K562 (cell line): ENCODE results near the gene MCEE. TPM values are rescaled to one million over a fixed set of nuclear protein-coding genes. Genes with fewer than 3 reads are reported as not detected.
"Not testable (repeated sequence)": the region's sequence is repeated elsewhere in the genome, so short reads cannot be mapped to it uniquely, and the experiment has no call there.

ENCODE experiments used
- ATAC-seq: fragments of 200-7000 bp; cut with Tn5 transposase; 3 replicates; pipeline ENCODE4 v1.9.1; 2020; ENCODE audit warnings: moderate library complexity
- BruUV-seq: library from RNA; stranded (reverse); fragments of 400-500 nt; replicated peaks from 2 replicates; lab custom pipeline; 2021; lab: Mats Ljungman, UMichigan
- CTCF ChIA-PET: fragments of 300-600 bp; formaldehyde crosslinking; extraction: SDS; loops from one replicate; lab custom pipeline; 2021; ENCODE audit warnings: low intra/inter-chr PET ratio; lab: Yijun Ruan, JAX
- POLR2A ChIA-PET: fragments of 300-600, 350-650 bp; sonication (Branson Sonifier 250); formaldehyde crosslinking; extraction: SDS; loops from one replicate; lab custom pipeline; 2021; ENCODE audit warnings: antibody characterized with exemption, inconsistent platforms; lab: Yijun Ruan, JAX
- DNase-seq, 4 experiments: peaks; one replicate each; pipeline versions ENCODE4 v3.0.0 to v3.0.0-alpha.2; 2011 to 2018; ENCODE audit warnings: low spot score in 3 of 4, mixed read lengths in 3 of 4; ENCODE audit errors: extremely low read depth in 1 of 4
- FAIRE-seq: peaks from 2 replicates; lab custom pipeline; 2011; peaks lifted over from hg19 to GRCh38; lab: Jason Lieb, UNC
- H2AFZ ChIP-seq: 2 replicates; pipeline ENCODE4 v1.6.0; 2011; ENCODE audit warnings: low read depth, low read length, control low read depth, inconsistent platforms
- H3K27ac ChIP-seq: fragments of 200-600 bp; 3 replicates; pipeline ENCODE4 v1.8.0; 2011; ENCODE audit warnings: low read depth, mild to moderate bottlenecking, control low read depth, inconsistent platforms, low read length, moderate library complexity, mixed read lengths; ENCODE audit errors: extremely low read depth
- H3K27me3 ChIP-seq, 2 experiments: fragments of 300-600 bp in 1 of 2; 2 replicates in 1 of 2; 3 replicates in 1 of 2; pipeline versions ENCODE4 v1.6.0 to v1.8.0; 2011; ENCODE audit warnings: inconsistent platforms in 2 of 2, low read length in 2 of 2, mild to moderate bottlenecking in 1 of 2, mixed read lengths in 1 of 2, moderate library complexity in 1 of 2; ENCODE audit not compliant: control insufficient read depth in 2 of 2, insufficient read depth in 2 of 2
- H3K36me3 ChIP-seq: fragments of 300-600 bp; 3 replicates; pipeline ENCODE4 v1.8.0; 2011; ENCODE audit warnings: mild to moderate bottlenecking, low read length, inconsistent platforms; ENCODE audit not compliant: control insufficient read depth, insufficient read depth
- H3K4me1 ChIP-seq, 2 experiments: fragments of 200-600 bp in 1 of 2; replicated peaks in 1 of 2; 2 replicates in 1 of 2; 3 replicates in 1 of 2; pipeline versions ENCODE4 v1.5.1 to v1.8.0; 2011; ENCODE audit warnings: inconsistent platforms in 2 of 2, low read length in 2 of 2, mild to moderate bottlenecking in 1 of 2, mixed read lengths in 1 of 2, moderate library complexity in 1 of 2; ENCODE audit not compliant: control insufficient read depth in 2 of 2, insufficient read depth in 2 of 2
- H3K4me2 ChIP-seq: 2 replicates; pipeline ENCODE4 v1.6.1; 2011; ENCODE audit warnings: low read length, control low read depth, inconsistent platforms, mixed read lengths; ENCODE audit not compliant: insufficient read depth
- H3K4me3 ChIP-seq: fragments of 200-600 bp; sonication (generic), shearing (Covaris generic); 2 replicates; pipeline ENCODE4 v1.5.1; 2016; ENCODE audit warnings: control low read depth, inconsistent platforms
- H3K79me2 ChIP-seq: fragments of 200-600 bp; 3 replicates; pipeline ENCODE4 v1.8.0; 2011; ENCODE audit warnings: low read length, inconsistent platforms; ENCODE audit not compliant: control insufficient read depth, insufficient read depth
- H3K9ac ChIP-seq, 2 experiments: 2 replicates each; pipeline versions ENCODE4 v1.6.0 to v1.6.1; 2011; ENCODE audit warnings: low read depth in 2 of 2, low read length in 2 of 2, control low read depth in 1 of 2, inconsistent platforms in 1 of 2, mild to moderate bottlenecking in 1 of 2, mixed read lengths in 1 of 2; ENCODE audit not compliant: insufficient read depth in 1 of 2
- H3K9me1 ChIP-seq: one replicate; pipeline ENCODE4 v1.6.0; 2011; ENCODE audit warnings: inconsistent platforms, mild to moderate bottlenecking, low read length, moderate library complexity; ENCODE audit not compliant: control insufficient read depth, insufficient read depth
- H3K9me3 ChIP-seq: replicated peaks from 2 replicates; pipeline ENCODE4 v1.5.1; 2011; ENCODE audit warnings: low read depth, low read length, inconsistent platforms; ENCODE audit not compliant: control insufficient read depth, insufficient read depth
- H4K20me1 ChIP-seq: replicated peaks from 2 replicates; pipeline ENCODE4 v1.6.1; 2011; ENCODE audit warnings: low read length, inconsistent platforms, mixed read lengths; ENCODE audit not compliant: control insufficient read depth, insufficient read depth
- ARID1B ChIP-seq: fragments of 450-650 bp; IDR thresholded peaks from 2 replicates; pipeline ENCODE4 v1.6.1; 2016; ENCODE audit warnings: antibody characterized with exemption, mild to moderate bottlenecking, inconsistent platforms
- CBFA2T2 ChIP-seq: fragments of 450-650 bp; conservative IDR thresholded peaks from 2 replicates; pipeline ENCODE4 v1.6.1; 2017; ENCODE audit warnings: mild to moderate bottlenecking
- CBFA2T3 ChIP-seq: fragments of 450-650 bp; IDR thresholded peaks from 2 replicates; pipeline ENCODE4 v1.6.1; 2017
- NCOR1 ChIP-seq: fragments of 450-650 bp; IDR thresholded peaks from 2 replicates; pipeline ENCODE4 v1.6.1; 2016; ENCODE audit warnings: mild to moderate bottlenecking, moderate library complexity
- TAL1 ChIP-seq: fragments of 450-650 bp; IDR thresholded peaks from 2 replicates; pipeline ENCODE4 v1.6.1; 2016; ENCODE audit warnings: mild to moderate bottlenecking
- TCF3 ChIP-seq: sonication (generic); formaldehyde crosslinking; IDR thresholded peaks from 2 replicates; pipeline ENCODE4 v1.4.0; 2020; ENCODE audit warnings: mild to moderate bottlenecking, missing genetic modification reagents
- whole genome bisulfite sequencing: fragments of 100-300 bp; shearing (Covaris generic); methylation state at CpG from one replicate; pipeline ENCODE4 v1.1.6; 2016; ENCODE audit warnings: low coverage, mixed read lengths; ENCODE audit not compliant: insufficient coverage; ENCODE audit errors: missing lambda C conversion rate; 5-methylcytosine and 5-hydroxymethylcytosine counted together
- in situ Hi-C: fragments of 300-500 bp; cut with MboI; formaldehyde crosslinking; loops from 4 replicates; pipeline ENCODE4 v1.15.0; 2018; ENCODE audit warnings: inconsistent platforms, mixed read lengths
- intact Hi-C: fragments of 100-400 bp; cut with micrococcal nuclease; formaldehyde crosslinking; loops from 2 replicates; pipeline ENCODE4 v1.14.2; 2022
- polyA plus RNA-seq, 8 experiments: library from polyadenylated mRNA; depleted of rRNA in 4 of 8; stranded (reverse) in 5 of 8; unstranded in 3 of 8; fragments of >200 nt; fragmentation: Nextera tagmentation in 2 of 8; fragmentation: Illumina TruSeq in 1 of 8; extraction: Ambion mirVana in 2 of 8; extraction: Trizol in 1 of 8; gene quantifications; 2 replicates each; pipeline versions ENCODE4 v1.2.1 to v1.2.3, GENCODE V29; 2011 to 2014; ENCODE audit warnings: inconsistent platforms in 1 of 8, missing spikeins in 1 of 8
- total RNA-seq, 7 experiments: library from RNA; depleted of rRNA in 6 of 7; stranded (reverse); fragments of >200 nt in 6 of 7; fragmentation: Illumina TruSeq in 2 of 7; extraction: Trizol in 2 of 7; gene quantifications; 2 replicates each; pipeline versions ENCODE4 v1.2.1 to v1.2.3, GENCODE V29; 2011 to 2021; ENCODE audit warnings: low replicate concordance in 1 of 7

MCEE gene
- total and polyA plus RNA-seq, 9 of the 15 experiments (the other 6 are each of a cell fraction or from before 2014, with no cell fraction given): 15.6 to 49.1 (median 24.5) TPM

- H3K4me3 ChIP-seq, H3K9me1 ChIP-seq, H4K20me1 ChIP-seq, FAIRE-seq, intact Hi-C loops, H3K36me3 ChIP-seq, H3K27ac ChIP-seq, H3K4me2 ChIP-seq, H2AFZ ChIP-seq, BruUV-seq, CTCF ChIA-PET, DNase-seq, H3K27me3 ChIP-seq, H3K4me1 ChIP-seq, H3K9me3 ChIP-seq, in situ Hi-C loops, POLR2A ChIA-PET, H3K9ac ChIP-seq, ATAC-seq, H3K79me2 ChIP-seq: not testable (repeated sequence)
- 46% methylated on average over 9 of the region's 9 CpGs for WGBS
These were observed 38.2 kb downstream of the MCEE start for GRCh38 chr2:71091808-71092207.

GRCh38 chr2:71089475-71089874 lies 40.6 kb downstream of the MCEE start:
- intact Hi-C loops, FAIRE-seq, H3K4me3 ChIP-seq, H3K79me2 ChIP-seq, DNase-seq, BruUV-seq, H3K9me1 ChIP-seq, H3K9me3 ChIP-seq, H3K27me3 ChIP-seq, ATAC-seq, H3K4me2 ChIP-seq, CTCF ChIA-PET, in situ Hi-C loops, H2AFZ ChIP-seq, H3K4me1 ChIP-seq, POLR2A ChIA-PET, H3K27ac ChIP-seq, H4K20me1 ChIP-seq, H3K36me3 ChIP-seq, H3K9ac ChIP-seq: not testable (repeated sequence)
- TF ChIP-seq NCOR1 (peak; percentile 53), CBFA2T2 (peak; percentile 58), ARID1B (peak; percentile 36), TCF3 (CRISPR knock-in tag) (peak; percentile 9; the same call in 1 of the 2 replicates), CBFA2T3 (peak; percentile 62), TAL1 (peak; percentile 37; the same call in 1 of the 2 replicates)
- 7% methylated on average over 12 of the region's 14 CpGs for WGBS

GRCh38 chr2:71085325-71086003 lies 44.6 kb downstream of the MCEE start:
- H3K27me3 ChIP-seq, POLR2A ChIA-PET, in situ Hi-C loops, H3K4me2 ChIP-seq, H3K36me3 ChIP-seq, H3K9me3 ChIP-seq, H2AFZ ChIP-seq, CTCF ChIA-PET, H3K9ac ChIP-seq, BruUV-seq, intact Hi-C loops, H3K27ac ChIP-seq, H3K4me1 ChIP-seq, H3K4me3 ChIP-seq, H3K9me1 ChIP-seq, H4K20me1 ChIP-seq, DNase-seq, H3K79me2 ChIP-seq: not testable (repeated sequence)
- WGBS: 27% methylated on average over 9 of the region's 9 CpGs
- ATAC-seq (0 out of 3 replicates have a peak, but pooled peaks have one; percentile 35), FAIRE-seq (peak; percentile 46)
